NCI-H2196 (cell line): ENCODE measurements around the gene HDAC9.
"Not testable (repeated sequence)": the region's sequence is repeated elsewhere in the genome, so short reads cannot be mapped to it uniquely, and the experiment has no call there.

Source experiments
- DNase-seq: peaks from one replicate; lab custom pipeline; 2025; ENCODE audit not compliant: unreplicated experiment; lab: John Stamatoyannopoulos, UW

The HDAC9 gene

DNA sequence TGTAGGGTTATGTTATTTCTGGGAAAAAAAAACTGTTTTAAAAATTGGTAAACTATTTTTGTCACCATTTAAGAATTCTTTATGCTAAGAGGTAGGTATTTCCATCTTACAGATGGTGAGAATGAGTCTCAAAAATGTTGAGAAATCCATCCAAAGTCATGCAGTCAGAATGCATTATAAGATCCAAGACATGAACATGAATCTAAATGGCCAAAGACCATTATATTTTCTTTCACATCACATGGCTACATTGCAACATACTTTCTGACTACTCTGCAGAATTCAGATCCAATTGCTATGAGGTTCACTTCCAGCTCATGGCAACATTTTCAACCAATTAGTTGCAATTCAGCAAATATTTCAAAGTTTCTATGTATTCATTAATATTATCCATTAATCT is 440.7 kb downstream of the HDAC9 start:
- DNase-seq = no peak

DNA sequence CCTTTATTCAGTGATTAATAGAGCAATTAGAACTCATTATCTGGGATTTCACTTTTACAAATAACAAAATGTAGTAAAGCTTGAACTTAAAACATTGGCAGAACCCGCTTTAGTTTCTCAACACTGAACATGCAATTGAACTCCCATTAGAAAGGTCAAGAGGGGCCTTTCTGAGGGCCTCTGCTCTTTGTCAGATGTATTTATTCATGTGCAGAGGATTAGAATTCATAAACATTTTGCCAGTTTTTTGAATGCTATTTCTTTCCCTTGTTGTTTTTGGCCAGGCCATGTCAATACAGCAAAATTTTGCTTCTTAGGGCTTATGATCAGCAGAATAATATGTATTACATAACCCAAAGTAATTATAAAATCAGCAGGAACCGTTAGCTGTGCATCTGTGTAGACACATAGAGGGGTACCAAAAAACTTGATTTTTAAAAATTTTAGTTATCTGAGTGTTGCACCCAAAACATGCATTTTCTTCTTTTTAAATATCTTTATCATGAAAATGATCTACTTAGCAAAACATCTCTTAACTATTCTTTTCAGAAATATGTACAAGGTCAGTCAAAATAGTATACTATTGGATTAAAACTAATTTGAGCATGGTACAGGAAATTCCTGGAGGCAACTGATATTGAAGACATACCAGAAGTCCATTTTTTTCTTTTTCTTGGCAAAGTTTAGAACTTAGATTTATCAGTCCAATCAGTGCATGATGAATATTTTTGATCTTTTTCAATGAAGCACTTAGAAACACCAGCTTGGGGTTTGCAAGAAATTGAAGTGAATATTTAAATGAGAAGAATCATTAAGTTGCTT is 444.4 kb downstream of the HDAC9 start:
- DNase-seq = no peak

DNA sequence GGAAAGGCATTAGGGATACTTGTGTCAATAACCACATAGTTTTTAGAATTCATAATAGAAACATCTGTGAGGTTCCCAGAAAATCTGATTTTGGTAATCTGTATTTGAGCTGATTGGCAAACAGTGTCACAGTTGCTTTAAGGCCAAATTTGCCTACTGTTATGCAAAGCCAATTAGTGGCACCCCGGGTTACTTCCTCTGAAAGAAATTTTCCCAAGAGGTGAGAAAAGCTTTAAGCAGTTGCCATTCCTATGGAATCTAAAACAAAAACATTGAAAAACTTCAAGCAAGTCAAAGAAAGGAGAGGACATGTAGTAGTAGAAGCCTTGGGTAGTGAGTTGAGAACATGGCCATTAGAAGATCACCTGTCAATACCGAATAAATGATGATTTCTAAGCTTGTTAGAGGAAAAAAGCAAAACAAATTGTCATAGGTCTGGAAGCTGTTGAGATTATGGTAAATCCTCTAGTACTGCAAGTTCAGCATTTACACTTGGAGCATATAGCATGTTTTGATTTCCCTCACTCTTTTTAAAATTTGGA is 445.1 kb downstream of the HDAC9 start:
- no peak for DNase-seq

DNA sequence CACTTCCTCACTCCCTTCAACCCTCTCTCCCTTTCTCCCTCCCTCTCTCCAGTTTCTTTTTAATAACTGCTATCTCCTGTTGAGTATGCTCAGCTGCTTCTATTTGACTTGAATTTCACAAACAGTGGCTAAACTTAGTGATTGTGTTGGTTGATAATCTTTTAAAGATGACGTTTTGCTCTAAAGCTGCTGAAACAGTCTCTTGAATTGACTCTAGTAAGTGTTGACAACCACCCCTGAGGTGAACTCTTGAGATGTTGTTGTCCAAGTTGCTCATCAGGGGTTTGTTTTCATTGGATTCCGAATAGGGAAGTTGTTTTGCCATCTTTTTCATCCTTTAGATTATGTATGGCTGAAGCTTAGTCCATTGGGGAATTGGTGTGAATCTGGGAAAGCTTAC is 445.7 kb downstream of the HDAC9 start:
- DNase-seq = no peak

DNA sequence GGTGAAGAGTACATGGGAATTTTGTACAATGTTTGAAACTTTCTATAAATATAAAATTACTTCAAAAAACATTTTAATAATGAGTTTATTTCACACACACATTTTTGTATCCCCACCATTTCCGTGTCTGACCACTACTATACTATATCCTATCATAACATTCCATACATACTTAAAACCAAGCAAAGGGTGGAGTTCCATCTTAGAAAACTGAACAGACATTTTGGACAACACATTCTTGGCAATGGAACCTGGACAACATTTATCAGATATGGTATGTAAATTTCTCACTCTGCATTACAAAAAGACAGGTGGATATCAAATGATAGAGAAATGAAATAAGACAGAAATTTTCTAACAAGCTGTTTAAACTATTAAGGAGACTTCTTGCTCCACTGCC is 453.0 kb downstream of the HDAC9 start:
- no peak for DNase-seq

DNA sequence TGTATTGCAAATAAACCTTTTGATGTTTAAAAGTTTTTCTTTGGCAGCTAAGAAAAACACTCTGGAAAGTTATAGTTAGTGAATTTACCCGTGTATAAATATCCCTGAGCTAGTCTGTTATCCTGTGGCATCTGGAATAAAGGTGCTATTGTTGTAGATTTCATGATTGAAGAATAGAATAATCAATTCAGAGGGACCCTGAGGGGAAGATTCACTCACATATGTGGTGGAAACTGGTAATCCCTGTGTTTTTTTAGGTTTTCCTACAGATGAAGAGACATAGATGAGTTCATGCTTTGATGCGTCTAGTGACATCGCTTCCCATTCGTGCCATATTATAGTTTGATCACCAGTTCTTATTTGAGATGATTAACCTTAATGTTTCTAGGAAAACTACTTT is 457.3 kb downstream of the HDAC9 start:
- no peak for DNase-seq

DNA sequence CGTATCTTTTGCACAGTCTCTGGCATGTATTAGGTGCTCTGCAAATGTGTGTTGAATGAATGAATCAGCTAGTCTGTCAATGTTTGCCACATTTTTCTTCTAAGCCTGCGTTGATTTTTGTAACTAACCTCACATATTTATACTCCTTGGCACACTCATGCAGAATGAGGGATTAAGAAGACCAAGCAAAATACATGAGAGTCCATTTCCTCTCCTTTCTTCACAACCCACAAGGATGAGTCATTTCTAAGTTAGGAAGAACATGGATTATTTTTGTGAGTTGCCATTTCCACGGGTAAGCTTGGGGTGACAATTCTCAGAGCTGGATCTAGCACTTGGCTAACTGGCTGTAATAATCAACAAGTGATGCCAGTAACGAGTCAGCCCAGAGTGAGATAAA is 463.1 kb downstream of the HDAC9 start:
- no peak for DNase-seq

DNA sequence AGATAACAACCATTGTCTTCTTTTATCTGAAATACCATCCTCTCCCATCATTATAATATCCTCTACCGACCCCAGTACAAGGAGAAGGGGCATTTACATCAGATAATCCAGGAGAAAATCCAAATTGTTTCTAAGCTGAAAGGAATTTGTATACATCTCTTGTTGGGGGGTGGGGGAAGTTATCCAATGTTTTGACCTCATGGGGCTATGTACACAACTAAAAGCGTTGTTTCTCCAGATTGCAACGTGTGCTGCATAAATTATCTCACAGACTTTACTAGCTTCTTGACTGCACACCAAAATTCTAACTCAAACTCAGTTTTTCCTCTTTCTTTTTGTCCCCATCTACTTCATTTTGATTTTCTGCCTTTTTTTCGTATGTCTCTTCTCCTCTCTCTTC is 465.2 kb downstream of the HDAC9 start:
- DNase-seq = no peak

DNA sequence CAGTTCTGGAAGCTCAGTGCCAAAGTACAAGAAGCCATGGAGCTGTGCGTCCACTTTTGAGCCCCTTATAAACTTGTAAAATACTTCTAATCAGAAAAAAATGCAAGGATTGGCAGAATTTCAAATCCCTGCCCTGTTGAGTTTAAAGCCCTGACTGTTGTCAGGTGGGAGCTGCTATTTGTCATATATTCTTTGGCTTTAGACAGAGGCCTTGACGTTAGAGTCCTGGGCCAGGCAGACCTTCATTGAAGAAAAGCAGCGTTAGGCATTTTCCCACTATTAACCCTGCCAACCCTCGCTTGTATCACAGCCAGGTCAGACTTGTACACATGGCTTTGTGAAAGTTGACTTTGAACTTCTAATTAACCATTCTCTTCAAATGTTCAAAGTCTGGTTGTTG is 466.5 kb downstream of the HDAC9 start:
- no peak for DNase-seq

DNA sequence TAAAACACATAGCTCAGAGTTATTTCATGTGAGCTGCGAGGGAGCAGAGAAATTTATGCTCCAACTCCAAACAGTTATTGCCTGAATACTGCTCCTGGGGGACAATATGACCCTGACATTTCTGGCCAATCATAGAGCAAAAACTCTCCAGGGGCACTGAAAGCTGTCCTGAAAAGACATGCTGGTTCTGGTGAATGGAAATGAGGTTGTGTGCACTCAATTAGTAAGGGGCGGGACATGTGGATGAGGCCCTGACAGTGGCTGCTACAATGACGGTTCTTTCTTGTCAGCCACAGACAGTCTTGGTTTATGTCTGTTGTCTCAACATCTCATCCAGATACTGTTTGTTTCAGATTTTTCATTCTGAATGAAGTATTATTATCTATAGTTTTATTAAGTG is 470.1 kb downstream of the HDAC9 start:
- DNase-seq = no peak

DNA sequence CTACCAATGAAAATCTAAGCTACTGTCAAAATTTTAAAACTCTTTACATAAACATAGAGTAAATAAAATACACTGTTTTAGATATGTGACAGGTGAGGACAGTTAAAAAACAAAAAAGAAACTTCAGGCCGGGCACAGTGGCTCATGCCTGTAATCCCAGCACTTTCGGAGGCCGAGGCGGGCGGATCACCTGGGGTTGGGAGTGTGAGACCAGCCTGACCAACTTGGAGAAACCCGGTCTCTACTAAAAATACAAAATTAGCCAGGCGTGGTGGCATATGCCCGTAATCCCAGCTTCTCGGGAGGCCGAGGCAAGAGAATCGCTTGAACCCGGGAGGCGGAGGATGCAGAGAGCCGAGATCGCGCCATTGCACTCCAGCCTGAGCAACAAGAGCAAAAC is 472.2 kb downstream of the HDAC9 start:
- DNase-seq = not testable (repeated sequence)

DNA sequence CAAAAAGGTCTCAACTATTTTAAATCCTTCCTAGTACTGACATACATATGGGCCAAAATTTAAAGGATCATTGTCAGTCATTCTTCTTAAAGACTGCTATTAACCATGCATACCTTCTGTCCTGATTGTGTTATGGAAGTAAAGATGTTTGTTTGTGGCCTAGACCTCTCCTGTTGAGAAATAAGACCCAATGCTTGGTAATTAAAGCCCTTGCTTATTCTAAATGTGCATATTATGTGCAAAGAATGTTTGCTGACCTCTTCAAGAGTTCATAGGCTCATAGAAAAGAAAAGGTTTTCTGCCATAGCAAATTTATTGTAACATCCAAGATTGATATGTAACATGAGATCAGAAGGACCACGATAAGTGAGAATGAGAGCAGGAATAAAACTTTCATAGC is 476.3 kb downstream of the HDAC9 start:
- DNase-seq = no peak

DNA sequence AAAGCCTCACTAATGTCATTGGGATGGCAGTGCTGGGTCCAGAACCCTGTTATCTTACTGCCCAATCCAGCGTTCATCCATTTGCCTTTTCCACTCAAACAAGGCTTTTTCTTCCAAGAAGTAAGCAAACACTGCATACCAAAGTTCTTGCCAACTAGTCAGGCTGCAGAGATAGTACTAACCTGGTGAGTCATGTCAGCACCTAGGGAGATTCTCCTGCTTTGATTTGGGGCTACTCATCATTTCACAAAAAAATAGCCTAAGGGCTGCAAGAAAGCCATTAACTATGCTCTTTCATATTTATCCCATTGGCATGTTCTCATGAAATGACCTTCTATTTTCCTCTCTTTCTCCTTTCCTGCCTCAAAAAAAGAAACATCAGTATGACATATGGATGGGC is 479.3 kb downstream of the HDAC9 start:
- DNase-seq = no peak

DNA sequence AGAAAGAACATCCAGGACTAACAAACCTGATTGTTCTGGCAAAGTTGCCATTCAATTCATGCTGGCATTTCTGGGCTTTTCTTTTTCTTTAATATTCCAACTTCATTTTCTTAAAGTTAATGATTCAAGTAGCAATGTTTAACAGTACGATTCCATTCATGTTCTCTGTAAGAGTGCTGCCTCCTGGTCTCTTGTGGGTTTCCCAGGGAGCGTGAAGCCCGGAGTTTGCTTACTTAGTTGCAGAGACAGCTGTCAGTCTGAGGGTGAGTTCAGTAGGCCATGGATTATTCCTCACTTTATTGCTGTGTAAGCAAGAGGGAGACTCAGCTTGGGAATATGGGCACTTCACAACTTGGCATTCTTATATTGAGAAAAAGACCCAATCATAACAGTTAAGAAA is 479.7 kb downstream of the HDAC9 start:
- DNase-seq = no peak

DNA sequence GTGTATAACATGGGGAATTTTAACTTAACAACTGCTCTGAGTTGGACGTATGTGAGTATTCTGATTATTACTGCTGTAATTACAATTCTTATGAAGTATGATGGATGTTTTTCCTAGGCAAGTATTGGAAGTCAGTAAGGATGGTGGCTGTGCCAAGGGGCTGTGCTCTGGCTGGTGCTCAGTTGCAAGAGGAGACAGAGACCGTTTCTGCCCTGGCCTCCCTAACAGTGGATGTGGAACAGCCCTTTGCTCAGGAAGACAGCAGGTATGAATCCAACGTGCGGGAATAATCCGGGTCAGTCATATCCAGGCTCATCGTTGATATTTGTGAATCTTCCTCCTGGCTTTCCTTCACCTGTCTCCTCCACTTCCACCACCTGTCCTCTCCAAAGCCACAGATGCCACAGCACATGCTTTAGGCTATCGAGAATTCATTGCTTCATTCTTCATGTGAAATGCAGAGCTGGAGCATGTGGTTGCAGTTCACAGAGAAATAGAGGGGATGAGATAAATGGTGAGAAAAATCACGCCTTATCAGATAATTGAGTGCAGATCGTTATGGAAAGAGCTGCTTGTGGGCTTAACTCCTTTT is 480.2 kb downstream of the HDAC9 start:
- no peak for DNase-seq

DNA sequence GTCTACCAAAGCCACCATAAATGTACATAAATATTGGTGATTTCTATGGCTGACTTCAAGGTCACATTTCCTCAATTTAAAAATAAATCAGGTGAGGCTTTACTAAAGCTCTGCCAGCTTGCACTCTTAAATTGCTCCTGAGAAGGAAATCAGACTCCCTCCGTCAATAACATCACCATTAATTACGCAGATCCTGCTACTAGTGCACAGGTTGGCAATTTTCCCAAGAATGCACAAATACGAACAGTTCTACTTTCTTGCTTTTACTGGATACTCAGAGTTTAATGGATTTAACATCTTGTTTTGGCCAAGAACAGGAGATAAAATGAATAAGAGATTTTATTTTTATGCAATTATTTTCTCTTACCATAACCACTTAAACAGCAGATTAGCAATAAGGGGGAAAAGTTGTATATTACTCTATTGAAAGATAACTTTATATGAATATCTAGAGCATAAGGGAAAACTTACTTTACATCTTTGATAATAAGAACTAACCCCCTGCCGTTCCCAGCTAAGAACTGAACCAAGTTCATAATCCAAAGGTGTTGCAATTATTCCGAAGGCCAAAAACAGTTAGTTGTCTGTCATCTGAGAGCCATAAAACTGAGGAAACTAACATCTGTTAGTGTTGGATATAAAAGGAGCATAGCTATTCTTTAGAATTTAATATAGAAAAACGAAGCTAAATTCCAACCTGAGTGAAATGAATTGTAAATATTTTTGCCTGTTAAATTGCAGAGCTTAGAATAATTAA is 481.3 kb downstream of the HDAC9 start:
- no peak for DNase-seq

DNA sequence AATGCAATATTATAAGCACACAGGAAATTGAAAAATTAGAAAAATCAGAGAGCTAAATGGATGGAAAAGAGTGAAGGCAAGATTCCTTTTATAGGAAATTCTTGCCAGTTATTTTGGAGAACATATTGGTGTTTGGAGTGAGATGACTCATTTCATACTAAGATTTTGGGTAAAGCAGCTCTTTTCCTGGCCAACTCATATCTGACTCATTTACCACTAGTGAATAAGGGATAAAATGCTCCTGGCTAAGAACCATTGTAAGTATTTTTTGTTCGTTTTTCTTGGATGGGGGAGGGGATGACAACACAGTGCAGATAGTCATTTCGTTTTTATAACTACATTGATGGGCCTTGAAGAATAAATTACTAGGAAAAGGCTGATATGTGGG is 482.6 kb downstream of the HDAC9 start:
- DNase-seq = no peak

DNA sequence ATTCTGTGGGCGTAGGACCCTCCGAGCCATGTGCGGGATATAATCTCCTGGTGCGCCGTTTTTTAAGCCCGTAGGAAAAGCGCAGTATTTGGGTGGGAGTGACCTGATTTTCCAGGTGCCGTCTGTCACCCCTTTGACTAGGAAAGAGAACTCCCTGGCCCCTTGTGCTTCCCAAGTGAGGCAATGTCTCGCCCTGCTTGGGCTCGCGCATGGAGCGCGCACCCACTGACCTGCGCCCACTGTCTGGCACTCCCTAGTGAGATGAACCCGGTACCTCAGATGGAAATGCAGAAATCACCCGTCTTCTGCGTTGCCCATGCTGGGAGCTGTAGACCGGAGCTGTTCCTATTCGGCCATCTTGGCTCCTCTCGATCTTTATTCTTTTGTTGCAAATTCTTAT is 495.2 kb downstream of the HDAC9 start:
- not testable (repeated sequence) for DNase-seq

DNA sequence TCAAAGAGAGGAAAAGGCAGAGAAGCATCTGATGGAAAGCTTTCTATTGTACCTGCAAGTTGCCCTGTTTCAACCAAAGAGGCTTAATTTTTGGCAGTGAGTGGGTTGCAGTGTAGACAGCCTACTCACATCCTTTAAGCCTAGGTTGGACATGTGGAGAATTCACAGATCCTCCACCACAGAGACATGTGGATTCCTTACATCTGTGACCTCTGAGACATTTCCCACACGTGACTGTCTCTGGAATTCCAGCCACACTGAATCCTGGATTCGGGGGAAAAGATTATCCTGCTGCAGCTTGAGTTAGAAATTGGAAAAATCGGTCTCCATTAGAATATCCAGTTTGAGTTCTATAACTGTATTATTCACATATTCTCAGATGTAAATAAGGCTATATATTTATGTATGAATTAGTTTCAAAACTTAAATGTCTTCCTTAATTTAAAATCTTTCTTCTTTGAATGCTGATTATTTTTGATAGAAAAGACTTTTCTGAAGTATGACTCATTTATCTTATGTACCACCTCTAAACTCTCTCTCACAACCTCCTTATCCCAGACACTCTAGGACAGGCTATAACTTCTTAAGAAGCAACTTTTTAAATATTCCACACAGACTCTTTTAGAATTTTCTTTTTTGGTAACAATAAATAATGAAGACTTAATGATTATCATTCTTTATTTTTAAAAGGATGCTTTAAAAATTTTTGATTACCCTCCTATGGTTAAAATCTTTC is 498.6 kb downstream of the HDAC9 start:
- no peak for DNase-seq

DNA sequence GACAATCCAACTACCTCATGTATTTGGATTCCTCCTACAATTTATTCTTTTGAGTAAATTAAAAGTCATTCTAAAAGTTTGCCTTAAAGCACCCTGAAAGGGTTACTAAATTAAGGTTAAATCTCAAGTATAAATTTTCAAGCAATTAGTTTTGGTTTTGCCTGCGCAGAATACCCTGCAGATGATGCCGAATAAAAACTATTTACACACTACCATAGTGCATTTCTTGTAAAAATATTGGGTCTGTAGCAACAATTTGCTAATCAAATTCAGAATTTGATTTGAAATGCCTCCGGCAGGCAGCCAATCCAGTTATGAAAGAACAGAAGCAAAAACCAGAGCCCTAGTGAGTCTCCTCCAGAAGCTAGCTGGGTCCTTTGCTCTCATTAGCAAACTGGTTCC is 499.7 kb downstream of the HDAC9 start:
- no peak for DNase-seq

DNA sequence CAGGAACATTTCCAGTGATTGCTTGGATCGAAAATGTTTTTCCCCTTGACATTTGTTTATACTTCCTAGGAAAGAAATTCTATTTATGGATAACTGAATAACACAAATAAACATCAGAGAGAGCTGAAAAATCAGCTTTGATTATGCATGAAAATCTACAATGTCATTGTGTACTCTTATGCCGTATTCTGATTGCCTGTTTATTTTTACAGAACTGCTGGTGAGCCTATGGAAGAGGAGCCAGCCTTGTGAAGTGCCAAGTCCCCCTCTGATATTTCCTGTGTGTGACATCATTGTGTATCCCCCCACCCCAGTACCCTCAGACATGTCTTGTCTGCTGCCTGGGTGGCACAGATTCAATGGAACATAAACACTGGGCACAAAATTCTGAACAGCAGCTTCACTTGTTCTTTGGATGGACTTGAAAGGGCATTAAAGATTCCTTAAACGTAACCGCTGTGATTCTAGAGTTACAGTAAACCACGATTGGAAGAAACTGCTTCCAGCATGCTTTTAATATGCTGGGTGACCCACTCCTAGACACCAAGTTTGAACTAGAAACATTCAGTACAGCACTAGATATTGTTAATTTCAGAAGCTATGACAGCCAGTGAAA is 500.4 kb downstream of the HDAC9 start:
- DNase-seq = no peak
